Measurements from ENCODE around the gene CDK9.

Gene CDK9

GRCh38 chr9:127762111-127762676 lies 23.6 kb upstream of the CDK9 start:
- no peak for DNase-seq

GRCh38 chr9:127763918-127764384 lies 21.9 kb upstream of the CDK9 start:
- peak; percentile 43 for DNase-seq

GRCh38 chr9:127765418-127765817 lies 20.4 kb upstream of the CDK9 start:
- DNase-seq: no peak

GRCh38 chr9:127767410-127767809 lies 18.4 kb upstream of the CDK9 start:
- DNase-seq: peak; percentile 37

DNA sequence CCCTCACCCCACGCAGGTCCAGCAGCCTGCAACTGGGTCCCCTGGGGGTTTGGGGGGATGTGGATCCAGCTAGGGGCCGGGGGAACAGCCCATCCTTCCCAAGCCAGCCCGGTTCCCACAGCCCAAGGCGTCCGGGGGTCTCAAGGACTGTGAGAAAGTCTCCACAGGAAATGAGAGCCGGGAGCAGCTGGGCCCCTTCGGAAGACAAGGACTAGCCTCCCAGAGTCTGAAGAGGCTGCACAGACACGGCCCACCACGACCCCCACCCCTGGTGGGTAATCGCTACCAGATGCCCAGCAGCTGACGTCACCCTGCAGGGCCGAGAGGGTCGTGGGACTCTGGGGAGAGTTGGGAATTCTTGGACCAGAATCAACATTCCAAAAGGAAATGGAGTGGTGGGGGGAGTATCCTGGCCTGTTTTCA lies 17.9 kb upstream of the CDK9 start:
- DNase-seq: no peak

DNA sequence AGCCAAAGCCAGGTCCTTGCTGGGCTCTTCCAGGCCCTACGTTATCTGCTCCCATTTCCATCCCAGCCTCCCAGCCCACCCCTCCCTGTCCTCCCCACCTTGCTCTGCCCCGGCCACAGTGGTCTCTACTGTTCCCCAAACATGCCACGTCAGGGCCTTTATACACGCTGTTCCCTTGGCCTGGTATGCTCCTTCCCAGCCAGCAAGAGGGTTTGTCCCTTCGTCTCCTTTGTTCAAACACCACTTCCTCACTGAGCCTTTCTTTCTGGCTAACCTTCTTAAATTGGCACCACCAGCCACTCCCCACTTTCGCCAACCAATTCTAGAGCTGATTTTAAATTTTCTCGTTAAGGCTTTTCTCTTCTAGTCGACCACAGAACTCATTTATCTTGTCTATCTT lies 17.1 kb upstream of the CDK9 start:
- DNase-seq: no peak

DNA sequence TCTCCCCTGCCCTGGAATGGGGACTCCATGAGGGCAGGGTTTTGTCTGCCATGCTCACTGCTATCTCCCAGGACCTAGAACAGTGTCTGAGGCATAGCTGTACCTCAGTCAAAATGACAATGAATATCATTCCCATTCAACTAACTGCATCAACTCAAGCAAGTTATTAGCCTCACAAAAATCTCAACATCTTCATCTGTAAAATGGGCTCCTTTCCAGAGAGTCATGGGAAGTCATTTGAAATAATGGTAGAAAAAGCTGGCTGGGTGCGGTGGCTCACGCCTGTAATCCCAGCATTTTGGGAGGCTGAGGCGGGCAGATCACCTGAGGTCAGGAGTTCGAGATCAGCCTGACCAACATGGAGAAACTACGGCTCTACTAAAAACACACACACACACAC lies 16.7 kb upstream of the CDK9 start:
- no peak for DNase-seq

- DNase-seq: no peak
Measured at GRCh38 chr9:127769929-127770582, 15.8 kb upstream of the CDK9 start.

DNA sequence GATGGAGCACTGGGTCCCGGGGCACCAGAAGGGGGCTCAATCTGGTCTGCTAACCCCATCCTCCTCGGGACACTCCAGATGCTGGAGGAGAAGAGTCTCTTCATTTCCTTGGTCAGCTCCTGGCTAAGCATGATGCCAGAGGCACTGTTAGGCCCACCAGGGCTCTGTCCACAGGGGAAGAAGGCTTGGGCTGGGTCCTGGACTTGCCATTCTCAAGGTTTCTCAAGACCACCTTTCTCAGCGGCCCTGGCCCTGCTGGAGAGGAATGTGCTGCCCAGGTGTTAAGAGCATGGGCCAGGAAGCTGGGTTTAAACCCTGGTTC lies 15.3 kb upstream of the CDK9 start:
- no peak for DNase-seq

DNA sequence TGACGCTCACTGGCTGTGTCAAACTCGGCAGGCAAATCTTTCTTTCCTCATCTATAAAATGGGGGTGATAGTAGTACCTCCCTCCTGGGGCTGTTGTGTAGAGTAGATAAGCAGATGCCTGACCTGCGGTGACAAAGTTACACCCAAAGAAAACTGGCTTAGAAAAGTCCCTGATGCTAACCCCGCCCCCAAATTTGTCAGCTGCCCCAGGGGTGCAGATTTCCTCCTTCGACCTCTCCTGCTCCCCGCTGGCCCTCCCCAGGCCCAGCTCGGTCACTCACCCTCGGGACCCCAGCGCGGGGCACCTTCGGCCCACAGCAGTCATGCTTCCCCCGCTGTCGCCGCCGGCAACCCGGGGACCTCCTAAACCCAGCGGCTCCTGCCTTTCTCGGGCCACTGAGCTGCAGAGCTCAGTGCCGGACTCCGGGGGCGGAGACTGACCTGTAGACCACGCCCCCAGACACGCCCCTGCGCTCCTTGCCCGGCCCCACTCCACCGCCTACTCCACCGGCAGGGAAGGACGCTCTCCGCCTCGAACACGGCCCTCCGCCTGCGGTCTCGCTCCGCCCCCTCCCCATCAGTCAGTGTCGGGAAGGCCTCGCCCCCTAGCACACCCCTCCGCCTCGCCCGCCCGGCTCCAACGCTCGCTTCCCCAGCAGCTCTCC lies 14.8 kb upstream of the CDK9 start:
- peak; percentile 98 for DNase-seq

- DNase-seq: no peak
Measured at GRCh38 chr9:127771570-127772189, 14.2 kb upstream of the CDK9 start.

GRCh38 chr9:127772603-127773002 lies 13.2 kb upstream of the CDK9 start:
- no peak for DNase-seq

DNA sequence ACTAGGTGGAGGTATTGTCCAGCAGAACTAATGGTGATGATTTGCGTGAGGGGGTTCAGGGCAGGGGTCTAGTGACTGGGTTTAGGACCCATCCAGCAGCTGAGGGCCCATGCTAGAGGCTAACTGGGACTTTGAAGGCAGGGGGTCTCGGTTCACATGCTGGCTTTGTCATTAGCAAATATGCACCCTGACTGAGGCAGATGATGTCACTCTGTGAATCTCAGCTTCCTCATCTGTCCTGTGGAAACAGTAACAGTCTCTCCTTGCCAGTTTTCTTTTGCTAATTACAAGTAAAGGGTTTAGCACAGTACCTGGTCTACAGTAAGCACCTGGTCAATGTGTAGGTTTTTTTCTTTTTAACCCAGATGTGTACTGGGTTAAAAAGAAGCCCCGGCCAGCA lies 12.6 kb upstream of the CDK9 start:
- DNase-seq: no peak

- no peak for DNase-seq
Measured at GRCh38 chr9:127773981-127774380, 11.9 kb upstream of the CDK9 start.

DNA sequence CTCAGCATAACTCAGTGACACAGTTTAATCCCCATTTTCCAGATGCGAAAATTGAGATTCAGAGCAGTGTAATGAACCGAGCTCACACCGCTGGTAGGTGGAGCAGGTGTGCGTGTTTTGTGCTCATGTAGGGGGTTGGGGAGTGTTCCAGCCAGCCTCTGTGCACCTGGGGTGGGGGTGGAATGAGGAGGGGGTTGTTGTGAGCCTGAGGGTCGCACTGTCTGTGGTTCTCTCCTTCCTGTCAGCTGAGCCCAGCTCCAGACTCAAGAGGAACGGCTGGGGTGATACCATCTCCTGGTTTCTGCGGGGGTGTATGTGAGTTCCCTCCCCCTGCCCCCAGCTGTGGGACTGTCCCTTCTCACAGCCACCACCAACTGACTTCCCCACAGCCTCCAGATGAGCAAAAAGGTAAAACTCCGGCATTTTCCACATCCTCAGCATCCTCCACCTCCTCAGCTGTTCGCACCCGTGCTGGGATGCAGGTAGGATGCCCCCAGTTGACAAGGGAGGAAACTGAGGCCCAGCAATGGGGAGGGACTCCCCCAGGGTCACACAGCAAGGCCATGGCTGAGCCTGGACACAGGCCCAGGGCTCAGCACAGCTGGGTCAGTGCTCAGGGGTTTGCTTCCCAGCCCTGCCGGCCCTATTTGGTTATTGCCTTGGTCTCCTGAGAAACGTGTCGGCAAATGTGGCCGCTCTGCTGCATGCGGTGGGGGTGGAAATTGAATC lies 9.5 kb upstream of the CDK9 start:
- peak; percentile 37 for DNase-seq

DNA sequence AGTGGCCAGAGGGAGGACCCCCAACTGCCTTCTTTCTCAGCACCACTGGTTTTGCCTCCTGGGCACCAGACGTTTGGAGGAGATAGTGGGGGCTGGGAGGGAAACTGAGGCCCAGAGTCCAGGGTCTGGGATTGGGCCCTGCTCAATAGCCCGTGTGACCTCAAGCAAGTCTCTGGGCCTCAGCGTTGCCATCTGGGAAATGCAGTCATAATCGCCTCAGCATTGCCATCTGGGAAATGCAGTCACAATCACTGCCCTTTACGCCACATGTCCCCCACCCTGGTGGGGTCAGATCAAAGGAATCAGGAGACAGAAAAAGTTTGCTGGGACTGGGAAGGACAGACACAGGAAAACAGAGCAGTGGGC lies 8.9 kb upstream of the CDK9 start:
- no peak for DNase-seq

- no peak for DNase-seq
Measured at GRCh38 chr9:127777368-127777980, 8.4 kb upstream of the CDK9 start.

DNA sequence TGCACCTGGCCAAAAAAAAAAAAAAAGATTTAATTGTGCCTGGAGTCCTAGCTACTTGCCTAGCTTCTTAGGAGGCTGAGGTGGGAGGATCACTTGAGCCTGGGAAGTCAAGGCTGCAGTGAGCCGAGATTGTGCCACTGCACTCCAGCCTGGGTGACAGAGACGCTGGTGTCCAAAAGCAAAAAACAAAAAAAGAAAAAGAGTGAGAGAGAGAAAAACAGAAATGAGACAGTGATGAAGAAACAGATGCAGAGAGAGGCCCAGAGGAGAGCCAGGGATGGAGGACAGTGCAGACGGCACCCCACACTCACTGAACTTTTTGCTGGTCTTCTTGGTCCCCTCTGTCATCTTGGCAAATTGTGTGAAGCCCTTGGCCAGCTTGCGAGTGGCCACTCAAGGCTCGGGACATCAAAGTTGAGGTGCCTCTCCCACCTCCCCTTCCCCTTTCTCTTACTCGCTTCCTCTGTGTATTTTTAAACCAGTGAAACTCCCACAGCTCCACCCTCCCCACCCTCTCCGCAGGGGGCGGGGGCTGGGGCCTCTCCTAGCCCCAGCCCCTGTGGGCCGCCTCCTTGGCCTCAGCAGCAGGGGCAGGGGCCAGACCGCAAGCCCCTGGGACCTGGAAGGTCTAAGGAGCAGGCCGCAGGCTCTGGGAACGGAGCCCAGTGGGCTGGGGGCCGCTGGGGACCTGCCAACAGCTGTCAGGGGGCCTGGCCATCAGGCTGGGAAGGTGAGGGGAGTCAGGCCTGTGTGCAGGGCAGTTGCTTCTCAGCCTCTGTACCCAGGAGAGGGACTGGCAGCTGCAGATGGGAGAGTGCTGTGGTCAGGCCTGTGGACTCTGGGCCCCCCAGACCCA lies 7.3 kb upstream of the CDK9 start, which contains the start of gene SH2D3C:
TSS of gene SH2D3C (minus strand) at position 387 of the 856 bp plus-strand sequence. CDS start at position 348, 39 bp downstream.
- DNase-seq: no peak

DNA sequence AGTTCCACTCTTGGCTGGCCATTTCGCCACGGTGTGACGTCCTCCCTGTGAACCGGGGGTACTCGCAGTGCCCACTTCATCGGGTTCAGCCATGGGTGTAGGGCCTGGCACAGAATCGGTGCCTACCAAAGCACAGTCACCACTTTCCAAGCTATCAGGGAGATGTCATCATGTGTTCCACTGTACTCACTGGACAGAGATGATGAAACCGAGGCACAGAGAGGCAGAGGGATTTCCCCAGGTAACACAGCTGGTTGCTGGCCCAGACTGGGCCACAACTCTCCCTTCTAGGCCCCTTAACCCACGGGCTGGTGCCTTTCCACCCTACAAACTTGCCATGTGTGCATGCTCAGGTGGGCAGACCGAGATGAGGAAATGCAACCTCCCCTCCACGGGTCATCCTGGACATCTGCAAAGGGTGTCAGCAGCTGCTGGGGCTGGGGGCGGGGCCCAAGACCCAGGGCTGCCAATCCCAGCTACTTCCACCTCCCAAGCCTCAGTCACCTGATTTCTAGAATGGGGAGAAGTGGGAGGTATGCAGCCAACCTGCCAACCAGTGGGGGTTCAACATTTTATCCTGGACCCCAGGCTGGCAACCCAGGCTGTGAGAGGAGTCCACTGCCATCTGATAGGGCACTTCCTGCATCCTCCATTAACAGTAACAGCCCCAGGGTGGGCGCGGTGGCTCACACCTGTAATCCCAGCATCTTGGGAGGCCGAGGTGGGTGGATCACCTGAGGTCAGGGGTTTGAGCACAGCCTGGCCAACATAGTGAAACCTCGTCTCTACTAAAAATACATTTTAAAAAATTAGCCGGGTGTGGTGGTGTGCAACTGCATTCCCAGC lies 6.5 kb upstream of the CDK9 start:
- no peak for DNase-seq

GRCh38 chr9:127780126-127780885 lies 5.5 kb upstream of the CDK9 start:
- DNase-seq: no peak
